Neural cell (in vitro differentiated cells): ENCODE results near the gene OR52W1. TPM values are rescaled to one million over a fixed set of nuclear protein-coding genes. Genes with fewer than 3 reads are reported as not detected.

ENCODE experiments used
- H2AFZ ChIP-seq: fragments of 200-600, 300-800 bp; sonication (generic), shearing (Covaris generic); 2 replicates; pipeline ENCODE4 v1.6.0; 2014; ENCODE audit warnings: low read depth, mild to moderate bottlenecking, antibody characterized with exemption, low read length, moderate library complexity
- H3F3A ChIP-seq: fragments of 200-600 bp; shearing (Covaris generic); 2 replicates; pipeline ENCODE4 v1.6.1; 2016; ENCODE audit warnings: mild to moderate bottlenecking, moderate library complexity, mixed read lengths, antibody characterized with exemption, low read length; ENCODE audit not compliant: insufficient read depth, poor library complexity, severe bottlenecking
- H3K27ac ChIP-seq: fragments of 200-600, 300-800 bp; sonication (generic), shearing (Covaris generic); 2 replicates; pipeline ENCODE4 v1.5.1; 2014; ENCODE audit warnings: mild to moderate bottlenecking, low read length, moderate library complexity
- H3K27me3 ChIP-seq: fragments of 300-800, 200-600 bp; sonication (generic), shearing (Covaris generic); 2 replicates; pipeline ENCODE4 v1.6.0; 2014; ENCODE audit warnings: mild to moderate bottlenecking, low read depth, low read length, moderate library complexity; ENCODE audit not compliant: insufficient read depth
- H3K36me3 ChIP-seq: fragments of 300-800, 200-600 bp; sonication (generic), shearing (Covaris generic); 2 replicates; pipeline ENCODE4 v1.5.1; 2014; ENCODE audit warnings: mild to moderate bottlenecking, antibody characterized with exemption, low read length, moderate library complexity; ENCODE audit not compliant: insufficient read depth
- H3K4me2 ChIP-seq: fragments of 300-800, 200-600 bp; sonication (generic), shearing (Covaris generic); 2 replicates; pipeline ENCODE4 v1.6.0; 2014; ENCODE audit warnings: mild to moderate bottlenecking, low read length
- H3K4me3 ChIP-seq: fragments of 300-800, 200-600 bp; sonication (generic), shearing (Covaris generic); 2 replicates; pipeline ENCODE4 v1.5.1; 2014; ENCODE audit warnings: mild to moderate bottlenecking, low read length, moderate library complexity
- H3K79me2 ChIP-seq: fragments of 200-600 bp; shearing (Covaris generic); replicated peaks from 2 replicates; pipeline ENCODE4 v1.6.0; 2014; ENCODE audit warnings: mild to moderate bottlenecking, low read length, moderate library complexity; ENCODE audit not compliant: insufficient read depth
- H3K9ac ChIP-seq: fragments of 300-800, 200-600 bp; sonication (generic), shearing (Covaris generic); 2 replicates; pipeline ENCODE4 v1.6.1; 2016; ENCODE audit warnings: mild to moderate bottlenecking, low read length, mixed read lengths
- H3K9me2 ChIP-seq: fragments of 200-600 bp; shearing (Covaris generic); 2 replicates; pipeline ENCODE4 v1.6.1; 2016; ENCODE audit warnings: mild to moderate bottlenecking, low read length, mixed read lengths; ENCODE audit not compliant: insufficient read depth
- H3K9me3 ChIP-seq: fragments of 200-600, 300-800 bp; sonication (generic), shearing (Covaris generic); 2 replicates; pipeline ENCODE4 v1.6.1; 2016; ENCODE audit warnings: mild to moderate bottlenecking, mixed run types, low read length, moderate library complexity, mixed read lengths
- H4K20me1 ChIP-seq: fragments of 200-600 bp; shearing (Covaris generic); 2 replicates; pipeline ENCODE4 v1.6.1; 2016; ENCODE audit warnings: mild to moderate bottlenecking, mixed run types; ENCODE audit not compliant: insufficient read depth
- EP300 ChIP-seq: fragments of 450-650 bp; conservative IDR thresholded peaks from 2 replicates; pipeline ENCODE4 v1.6.1; 2014; ENCODE audit warnings: antibody characterized with exemption, mild to moderate bottlenecking, moderate library complexity; ENCODE audit not compliant: poor library complexity, severe bottlenecking
- EZH2 ChIP-seq: fragments of 200-600, 300-800 bp; shearing (Covaris generic), sonication (generic); IDR thresholded peaks from 2 replicates; pipeline ENCODE4 v1.6.1; 2014; ENCODE audit warnings: antibody characterized with exemption, low read length, borderline replicate concordance, mild to moderate bottlenecking; ENCODE audit not compliant: insufficient read depth, poor library complexity, severe bottlenecking
- MXI1 ChIP-seq: fragments of 450-650 bp; conservative IDR thresholded peaks from 2 replicates; pipeline ENCODE4 v1.6.1; 2014; ENCODE audit warnings: antibody characterized with exemption, mild to moderate bottlenecking; ENCODE audit not compliant: poor library complexity, severe bottlenecking
- POLR2AphosphoS5 ChIP-seq: IDR thresholded peaks from 2 replicates; pipeline ENCODE4 v1.6.1; 2012
- RAD21 ChIP-seq: fragments of 450-650 bp; conservative IDR thresholded peaks from 2 replicates; pipeline ENCODE4 v1.6.1; 2014; ENCODE audit warnings: antibody characterized with exemption, mild to moderate bottlenecking, moderate library complexity
- SMC3 ChIP-seq: fragments of 450-650 bp; conservative IDR thresholded peaks from 2 replicates; pipeline ENCODE4 v1.6.1; 2014; ENCODE audit warnings: antibody characterized with exemption, mild to moderate bottlenecking, moderate library complexity; ENCODE audit not compliant: poor library complexity
- TAF1 ChIP-seq: IDR thresholded peaks from 2 replicates; pipeline ENCODE4 v1.6.1; 2012; ENCODE audit warnings: low read depth
- polyA plus RNA-seq: library from polyadenylated mRNA; depleted of rRNA; stranded (reverse); fragments of >200 nt; gene quantifications from 2 replicates; pipeline ENCODE4 v1.2.3, GENCODE V29; 2014
- TF ChIP-seq, protein P1 (sequence below): fragments of 450-650 bp; IDR thresholded peaks from 2 replicates; pipeline ENCODE4 v1.5.1; 2014; ENCODE audit warnings: antibody characterized with exemption, mild to moderate bottlenecking, moderate library complexity; ENCODE audit not compliant: poor library complexity, severe bottlenecking
- TF ChIP-seq, protein P2 (sequence below): IDR thresholded peaks from 2 replicates; pipeline ENCODE4 v1.6.1; 2012; ENCODE audit warnings: borderline replicate concordance

The OR52W1 gene
- polyA plus RNA-seq, 1 donor from 2014 or later = not detected

DNA sequence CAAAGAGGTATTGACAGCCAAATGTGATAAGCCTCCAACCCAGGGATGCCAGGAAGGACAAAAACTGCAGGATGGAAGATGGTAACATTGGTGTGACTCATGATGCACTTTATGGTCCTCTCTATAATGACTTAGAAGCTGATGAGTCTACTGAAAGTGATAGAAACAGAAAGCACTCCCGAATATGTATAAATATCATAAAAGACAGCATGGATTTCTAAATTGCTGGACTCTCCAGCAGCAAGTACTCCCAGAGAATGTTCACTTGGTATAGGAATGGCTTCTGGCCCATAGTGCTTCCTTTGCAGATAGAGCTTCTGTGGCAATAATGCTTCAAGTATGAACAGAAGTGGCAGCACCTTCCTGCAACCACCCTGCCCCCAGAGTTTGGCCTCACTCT lies 28.8 kb upstream of the OR52W1 start, which contains the start of gene OR52B2:
OR52B2 (minus strand) TSS at position 101 of the 400 bp plus-strand sequence; CDS start at position 101, 0 bp downstream.
- Histone ChIP-seq H4K20me1 (no peaks in the 10 kb centered on the region), H3F3A (no peaks in the 10 kb centered on the region), H3K9me2 (no peaks in the 10 kb centered on the region), H3K4me3 (no peak within 1 kb of the TSS), H2AFZ (no peak within 1 kb of the TSS), H3K4me2 (no peak within 1 kb of the TSS), H3K9me3 (peaks cover under 1% of the 10 kb centered on the region), H3K9ac (no peak within 1 kb of the TSS), H3K27me3 (no peaks in the 10 kb centered on the region), H3K79me2 (no peaks in the 10 kb centered on the region), H3K36me3 (no peaks in the 10 kb centered on the region), H3K27ac (no peak within 1 kb of the TSS)
- TF ChIP-seq, protein P1, sequence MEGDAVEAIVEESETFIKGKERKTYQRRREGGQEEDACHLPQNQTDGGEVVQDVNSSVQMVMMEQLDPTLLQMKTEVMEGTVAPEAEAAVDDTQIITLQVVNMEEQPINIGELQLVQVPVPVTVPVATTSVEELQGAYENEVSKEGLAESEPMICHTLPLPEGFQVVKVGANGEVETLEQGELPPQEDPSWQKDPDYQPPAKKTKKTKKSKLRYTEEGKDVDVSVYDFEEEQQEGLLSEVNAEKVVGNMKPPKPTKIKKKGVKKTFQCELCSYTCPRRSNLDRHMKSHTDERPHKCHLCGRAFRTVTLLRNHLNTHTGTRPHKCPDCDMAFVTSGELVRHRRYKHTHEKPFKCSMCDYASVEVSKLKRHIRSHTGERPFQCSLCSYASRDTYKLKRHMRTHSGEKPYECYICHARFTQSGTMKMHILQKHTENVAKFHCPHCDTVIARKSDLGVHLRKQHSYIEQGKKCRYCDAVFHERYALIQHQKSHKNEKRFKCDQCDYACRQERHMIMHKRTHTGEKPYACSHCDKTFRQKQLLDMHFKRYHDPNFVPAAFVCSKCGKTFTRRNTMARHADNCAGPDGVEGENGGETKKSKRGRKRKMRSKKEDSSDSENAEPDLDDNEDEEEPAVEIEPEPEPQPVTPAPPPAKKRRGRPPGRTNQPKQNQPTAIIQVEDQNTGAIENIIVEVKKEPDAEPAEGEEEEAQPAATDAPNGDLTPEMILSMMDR = no peak
- TF ChIP-seq TAF1 (no peak), MXI1 (no peak)
- TF ChIP-seq, protein P2, sequence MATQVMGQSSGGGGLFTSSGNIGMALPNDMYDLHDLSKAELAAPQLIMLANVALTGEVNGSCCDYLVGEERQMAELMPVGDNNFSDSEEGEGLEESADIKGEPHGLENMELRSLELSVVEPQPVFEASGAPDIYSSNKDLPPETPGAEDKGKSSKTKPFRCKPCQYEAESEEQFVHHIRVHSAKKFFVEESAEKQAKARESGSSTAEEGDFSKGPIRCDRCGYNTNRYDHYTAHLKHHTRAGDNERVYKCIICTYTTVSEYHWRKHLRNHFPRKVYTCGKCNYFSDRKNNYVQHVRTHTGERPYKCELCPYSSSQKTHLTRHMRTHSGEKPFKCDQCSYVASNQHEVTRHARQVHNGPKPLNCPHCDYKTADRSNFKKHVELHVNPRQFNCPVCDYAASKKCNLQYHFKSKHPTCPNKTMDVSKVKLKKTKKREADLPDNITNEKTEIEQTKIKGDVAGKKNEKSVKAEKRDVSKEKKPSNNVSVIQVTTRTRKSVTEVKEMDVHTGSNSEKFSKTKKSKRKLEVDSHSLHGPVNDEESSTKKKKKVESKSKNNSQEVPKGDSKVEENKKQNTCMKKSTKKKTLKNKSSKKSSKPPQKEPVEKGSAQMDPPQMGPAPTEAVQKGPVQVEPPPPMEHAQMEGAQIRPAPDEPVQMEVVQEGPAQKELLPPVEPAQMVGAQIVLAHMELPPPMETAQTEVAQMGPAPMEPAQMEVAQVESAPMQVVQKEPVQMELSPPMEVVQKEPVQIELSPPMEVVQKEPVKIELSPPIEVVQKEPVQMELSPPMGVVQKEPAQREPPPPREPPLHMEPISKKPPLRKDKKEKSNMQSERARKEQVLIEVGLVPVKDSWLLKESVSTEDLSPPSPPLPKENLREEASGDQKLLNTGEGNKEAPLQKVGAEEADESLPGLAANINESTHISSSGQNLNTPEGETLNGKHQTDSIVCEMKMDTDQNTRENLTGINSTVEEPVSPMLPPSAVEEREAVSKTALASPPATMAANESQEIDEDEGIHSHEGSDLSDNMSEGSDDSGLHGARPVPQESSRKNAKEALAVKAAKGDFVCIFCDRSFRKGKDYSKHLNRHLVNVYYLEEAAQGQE = no peak

DNA sequence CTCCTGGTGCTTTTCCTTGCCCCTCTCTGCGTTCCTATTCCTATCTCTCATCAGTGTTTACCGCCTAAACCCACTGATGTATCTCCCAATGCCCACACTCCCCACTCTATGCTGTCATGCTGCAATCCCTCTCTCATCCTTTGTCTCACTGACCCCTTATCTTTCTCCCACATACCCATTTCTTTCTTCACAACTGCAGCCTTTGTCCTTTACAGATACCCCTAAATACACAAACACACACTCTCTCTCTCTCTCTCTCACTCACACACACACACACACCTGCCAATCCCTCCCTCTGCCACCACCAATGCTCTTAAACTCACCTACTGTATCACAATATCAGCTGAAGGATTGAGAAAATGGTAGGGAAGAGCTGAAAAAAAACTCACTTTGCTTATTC lies 23.6 kb upstream of the OR52W1 start:
- H3K4me2 ChIP-seq = no peak overlapping the region

More for the DNA sequence above, 23.6 kb upstream of the OR52W1 start:
- no peaks in the 10 kb centered on the region for H3F3A ChIP-seq
- no peaks in the 10 kb centered on the region for H4K20me1 ChIP-seq
- no peaks in the 10 kb centered on the region for H3K9me3 ChIP-seq
- no peak overlapping the region for H3K9ac ChIP-seq
- TF ChIP-seq, protein P1 = no peak
- TF ChIP-seq SMC3 = no peak
- TF ChIP-seq TAF1 = no peak
- no peak for TF ChIP-seq EP300
- TF ChIP-seq RAD21 = no peak
- TF ChIP-seq POLR2AphosphoS5 = no peak
- TF ChIP-seq MXI1 = no peak
- TF ChIP-seq EZH2 = no peak
- TF ChIP-seq, protein P2 = no peak
- H3K4me3 ChIP-seq = no peak overlapping the region
- no peaks in the 10 kb centered on the region for H3K36me3 ChIP-seq
- no peak overlapping the region for H2AFZ ChIP-seq
- no peaks in the 10 kb centered on the region for H3K27me3 ChIP-seq
- H3K9me2 ChIP-seq = no peaks in the 10 kb centered on the region
- H3K79me2 ChIP-seq = no peaks in the 10 kb centered on the region
- H3K27ac ChIP-seq = no peak overlapping the region
